B cell (primary cell): Measurements from ENCODE around the gene PSEN1.

Source experiments
- CTCF ChIP-seq: fragments of 200-600 bp; IDR thresholded peaks from one replicate; pipeline ENCODE4 v1.8.0; 2022; ENCODE audit warnings: antibody characterized with exemption, mild to moderate bottlenecking
- EZH2 ChIP-seq: IDR thresholded peaks from 2 replicates; pipeline ENCODE4 v1.6.1; 2012; ENCODE audit warnings: borderline replicate concordance, low read depth, mild to moderate bottlenecking, moderate library complexity, low read length; ENCODE audit not compliant: insufficient read depth, poor library complexity, severe bottlenecking

- TF ChIP-seq EZH2: no peak
- TF ChIP-seq CTCF: no peak
These were observed 119.5 kb downstream of the PSEN1 start for GRCh38 chr14:73255693-73256225.
